ENCODE results near the gene WNT9A.

GRCh38 chr1:227897704-227898438, 49.9 kb downstream of the WNT9A start:
- TF ChIP-seq CTCF (conservative IDR thresholded peaks at IDR 0.05; ENCODE audit: low read depth, low read length) (no peak), EZH2 (IDR thresholded peaks at IDR 0.05; ENCODE audit: borderline replicate concordance, low read depth, low read length, poor library complexity, severe bottlenecking) (no peak)

Data from A673 (cell line).